H9 (cell line): ENCODE results near the gene OSTF1. TPM values are rescaled to one million over a fixed set of nuclear protein-coding genes. Genes with fewer than 3 reads are reported as not detected.

Experiments
- DNase-seq: peaks from one replicate; pipeline ENCODE4 v3.0.0-alpha.2; 2017
- H2AFZ ChIP-seq: one replicate; pipeline ENCODE4 v1.6.1; 2013; ENCODE audit warnings: mild to moderate bottlenecking, low read length, control low read depth, moderate library complexity
- H2AK5ac ChIP-seq: 2 replicates; pipeline ENCODE4 v1.6.1; 2013; ENCODE audit warnings: low read length, control low read depth, mixed read lengths; ENCODE audit not compliant: insufficient read length
- H2BK120ac ChIP-seq: one replicate; pipeline ENCODE4 v1.6.1; 2013; ENCODE audit warnings: low read depth, mild to moderate bottlenecking, low read length, control low read depth, inconsistent platforms; ENCODE audit not compliant: poor library complexity, severe bottlenecking
- H2BK12ac ChIP-seq: 2 replicates; pipeline ENCODE4 v1.6.1; 2013; ENCODE audit warnings: low read length, control low read depth, mixed read lengths, low read depth; ENCODE audit not compliant: insufficient read length
- H2BK15ac ChIP-seq: 2 replicates; pipeline ENCODE4 v1.6.1; 2013; ENCODE audit warnings: low read depth, low read length, control low read depth
- H2BK20ac ChIP-seq: one replicate; pipeline ENCODE4 v1.6.1; 2013; ENCODE audit warnings: low read depth, mild to moderate bottlenecking, low read length, control low read depth, inconsistent platforms; ENCODE audit not compliant: poor library complexity, severe bottlenecking
- H2BK5ac ChIP-seq: 2 replicates; pipeline ENCODE4 v1.6.1; 2013; ENCODE audit warnings: low read length, control low read depth, mixed read lengths; ENCODE audit not compliant: insufficient read length
- H3K14ac ChIP-seq: 2 replicates; pipeline ENCODE4 v1.6.1; 2013; ENCODE audit warnings: low read length, control low read depth; ENCODE audit not compliant: insufficient read depth
- H3K18ac ChIP-seq: 2 replicates; pipeline ENCODE4 v1.6.1; 2013; ENCODE audit warnings: low read depth, mild to moderate bottlenecking, mixed read lengths, low read length, control low read depth; ENCODE audit not compliant: insufficient read length
- H3K23ac ChIP-seq: 2 replicates; pipeline ENCODE4 v1.6.1; 2013; ENCODE audit warnings: low read length, control low read depth, mixed read lengths, low read depth; ENCODE audit not compliant: insufficient read length
- H3K23me2 ChIP-seq: 2 replicates; pipeline ENCODE4 v1.6.1; 2013; ENCODE audit warnings: low read depth, mild to moderate bottlenecking, mixed read lengths, low read length, control low read depth; ENCODE audit not compliant: insufficient read length, poor library complexity, severe bottlenecking
- H3K27ac ChIP-seq: 2 replicates; pipeline ENCODE4 v1.5.1; 2013; ENCODE audit warnings: low read length, control low read depth, mixed read lengths, low read depth; ENCODE audit not compliant: insufficient read length
- H3K27me3 ChIP-seq: 2 replicates; pipeline ENCODE4 v1.6.1; 2013; ENCODE audit warnings: low read length, control low read depth, inconsistent platforms; ENCODE audit not compliant: insufficient read depth
- H3K4ac ChIP-seq: 2 replicates; pipeline ENCODE4 v1.6.1; 2013; ENCODE audit warnings: low read depth, mild to moderate bottlenecking, control low read depth, inconsistent platforms, low read length, moderate library complexity
- H3K4me1 ChIP-seq: 2 replicates; pipeline ENCODE4 v1.6.1; 2013; ENCODE audit warnings: low read length, control low read depth, inconsistent platforms; ENCODE audit not compliant: insufficient read depth
- H3K4me2 ChIP-seq: 2 replicates; pipeline ENCODE4 v1.6.1; 2013; ENCODE audit warnings: low read length, control low read depth, mixed read lengths; ENCODE audit not compliant: insufficient read length, insufficient read depth
- H3K56ac ChIP-seq: 2 replicates; pipeline ENCODE4 v1.6.1; 2013; ENCODE audit warnings: low read depth, mild to moderate bottlenecking, mixed read lengths, low read length, control low read depth; ENCODE audit not compliant: insufficient read length
- H3K79me1 ChIP-seq: 2 replicates; pipeline ENCODE4 v1.6.1; 2013; ENCODE audit warnings: low read depth, mild to moderate bottlenecking, moderate library complexity, low read length, control low read depth, inconsistent platforms; ENCODE audit not compliant: insufficient read depth, poor library complexity, severe bottlenecking
- H3K79me2 ChIP-seq: 2 replicates; pipeline ENCODE4 v1.6.1; 2013; ENCODE audit warnings: low read length, control low read depth, inconsistent platforms; ENCODE audit not compliant: insufficient read depth
- H3K9ac ChIP-seq: 2 replicates; pipeline ENCODE4 v1.6.1; 2013; ENCODE audit warnings: low read length, control low read depth, mixed read lengths; ENCODE audit not compliant: insufficient read length; ENCODE audit errors: extremely low read depth
- H3K9me3 ChIP-seq: one replicate; pipeline ENCODE4 v1.6.1; 2013; ENCODE audit warnings: low read depth, low read length, inconsistent platforms; ENCODE audit not compliant: control insufficient read depth
- H3T11ph ChIP-seq: one replicate; pipeline ENCODE4 v1.6.1; 2013; ENCODE audit warnings: mild to moderate bottlenecking, low read length, control low read depth, inconsistent platforms
- H4K20me1 ChIP-seq: one replicate; pipeline ENCODE4 v1.6.1; 2013; ENCODE audit not compliant: control insufficient read depth, insufficient read length, insufficient read depth
- H4K5ac ChIP-seq: 2 replicates; pipeline ENCODE4 v1.6.1; 2013; ENCODE audit warnings: low read depth, mild to moderate bottlenecking, mixed read lengths, low read length, control low read depth; ENCODE audit not compliant: insufficient read length
- H4K8ac ChIP-seq: replicated peaks from 2 replicates; pipeline ENCODE4 v1.6.1; 2013; ENCODE audit warnings: low read length, control low read depth, mixed read lengths, low read depth; ENCODE audit not compliant: insufficient read length
- H4K91ac ChIP-seq: 2 replicates; pipeline ENCODE4 v1.6.1; 2013; ENCODE audit warnings: low read depth, mild to moderate bottlenecking, moderate library complexity, mixed read lengths, low read length, control low read depth; ENCODE audit not compliant: insufficient read length
- H3K27ac Mint-ChIP-seq, 3 experiments: 2 replicates in 2 of 3; 3 replicates in 1 of 3; pipeline ENCODE4 v1.8.0; 2020 to 2021; ENCODE audit warnings: mixed read lengths in 3 of 3, mild to moderate bottlenecking in 1 of 3, moderate library complexity in 1 of 3
- H3K27me3 Mint-ChIP-seq: 2 replicates; pipeline ENCODE4 v1.8.0; 2021; ENCODE audit warnings: low read depth, mild to moderate bottlenecking, moderate library complexity, mixed read lengths
- H3K36me3 Mint-ChIP-seq, 3 experiments: 2 replicates in 2 of 3; 3 replicates in 1 of 3; pipeline ENCODE4 v1.8.0; 2020 to 2021; ENCODE audit warnings: low read depth in 3 of 3, mixed read lengths in 3 of 3; ENCODE audit not compliant: insufficient read depth in 1 of 3
- H3K4me1 Mint-ChIP-seq, 2 experiments: 2 replicates each; pipeline ENCODE4 v1.8.0; 2020; ENCODE audit warnings: mixed read lengths in 2 of 2
- H3K4me3 Mint-ChIP-seq, 2 experiments: 2 replicates in 1 of 2; 3 replicates in 1 of 2; pipeline ENCODE4 v1.8.0; 2020 to 2021; ENCODE audit warnings: mild to moderate bottlenecking in 2 of 2, mixed read lengths in 2 of 2, moderate library complexity in 1 of 2
- H3K9me3 Mint-ChIP-seq, 2 experiments: 2 replicates in 1 of 2; 3 replicates in 1 of 2; pipeline ENCODE4 v1.8.0; 2020; ENCODE audit warnings: mild to moderate bottlenecking in 2 of 2, mixed read lengths in 2 of 2, moderate library complexity in 1 of 2
- WGBS: extraction: QIAGEN DNeasy Blood & Tissue Kit; methylation state at CpG from one replicate; pipeline ENCODE4 v1.1.7; 2013; ENCODE audit warnings: missing lambda C conversion rate, low lambda C conversion rate, mixed read lengths; ENCODE audit not compliant: insufficient read length; ENCODE audit errors: extremely low coverage; 5-methylcytosine and 5-hydroxymethylcytosine counted together
- total RNA-seq: library from RNA; stranded (reverse); gene quantifications from 2 replicates; pipeline ENCODE4 v1.2.1, GENCODE V29; 2021
- TF ChIP-seq, protein P1 (sequence below): fragments of 200-600 bp; sonication (generic); conservative IDR thresholded peaks from 3 replicates; pipeline ENCODE4 v1.8.0; 2021; ENCODE audit warnings: antibody characterized with exemption, mild to moderate bottlenecking

Gene OSTF1
- total RNA-seq, 1 experiment from 2014 or later = 16.1 TPM

DNA sequence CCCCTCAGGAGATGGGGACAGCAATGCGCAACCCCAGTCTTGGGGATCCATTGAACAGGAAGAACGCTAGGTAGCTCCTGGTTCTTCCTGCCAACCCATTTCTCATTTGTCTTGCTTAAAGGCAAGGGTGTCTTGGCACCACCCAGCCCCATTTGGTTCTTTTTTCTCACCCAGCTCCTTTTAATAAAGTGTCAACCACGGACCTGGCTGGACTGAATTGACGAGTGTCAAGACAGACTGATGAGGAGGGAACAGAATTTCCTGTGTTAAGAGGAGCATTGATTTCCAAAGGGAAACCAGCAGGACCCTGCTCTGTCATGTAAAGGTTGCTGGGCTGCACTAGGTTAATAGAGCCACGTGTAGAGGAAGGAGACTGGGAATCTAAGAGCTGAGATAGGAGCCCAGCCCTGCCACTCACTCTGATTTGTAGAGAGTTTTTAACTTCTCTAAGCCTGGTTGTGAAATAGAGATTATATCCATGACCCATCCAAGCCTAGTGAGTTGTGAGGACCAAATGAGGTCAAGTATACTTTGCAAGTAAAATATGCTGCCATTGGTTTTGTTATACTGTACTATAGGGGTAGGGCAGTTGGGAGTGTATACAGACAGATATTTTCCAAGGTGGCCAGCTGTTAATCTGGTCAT, 33.7 kb downstream of the OSTF1 start:
- Histone ChIP-seq H3K27ac (no peak overlapping the region), H2BK20ac (no peak overlapping the region), H2BK15ac (no peak overlapping the region), H3K9ac (no peak overlapping the region), H3K79me1 (no peaks in the 10 kb centered on the region), H2AFZ (no peak overlapping the region), H2AK5ac (no peak overlapping the region), H3K56ac (no peak overlapping the region), H2BK120ac (no peak overlapping the region), H3T11ph (no peak overlapping the region), H3K14ac (no peak overlapping the region), H4K91ac (no peak overlapping the region), H3K4ac (no peak overlapping the region), H2BK5ac (no peak overlapping the region), H4K5ac (no peak overlapping the region), H3K23me2 (no peaks in the 10 kb centered on the region), H2BK12ac (no peak overlapping the region), H3K23ac (no peak overlapping the region), H3K4me1 (peaks cover 9% of the 10 kb centered on the region; the same call in 1 of the 2 replicates), H3K79me2 (no peaks in the 10 kb centered on the region), H4K8ac (no peak overlapping the region), H3K27me3 (no peaks in the 10 kb centered on the region), H3K9me3 (no peaks in the 10 kb centered on the region), H4K20me1 (no peaks in the 10 kb centered on the region), H3K4me2 (no peak overlapping the region), H3K18ac (no peak overlapping the region)
- Mint-ChIP-seq H3K4me1 (peaks cover 11% of the 10 kb centered on the region in 2 experiments), H3K9me3 (no peaks in the 10 kb centered on the region), H3K27ac (no peak overlapping the region), H3K36me3 (peaks cover 7 to 14% (median 8%) of the 10 kb centered on the region in 3 experiments; a peak in 6 of 7 replicates), H3K4me3 (no peak overlapping the region), H3K27me3 (no peaks in the 10 kb centered on the region)
- peak; percentile 45 for DNase-seq
- no CpG with 5 or more reads among the region's 5 CpGs for WGBS
- TF ChIP-seq, protein P1, sequence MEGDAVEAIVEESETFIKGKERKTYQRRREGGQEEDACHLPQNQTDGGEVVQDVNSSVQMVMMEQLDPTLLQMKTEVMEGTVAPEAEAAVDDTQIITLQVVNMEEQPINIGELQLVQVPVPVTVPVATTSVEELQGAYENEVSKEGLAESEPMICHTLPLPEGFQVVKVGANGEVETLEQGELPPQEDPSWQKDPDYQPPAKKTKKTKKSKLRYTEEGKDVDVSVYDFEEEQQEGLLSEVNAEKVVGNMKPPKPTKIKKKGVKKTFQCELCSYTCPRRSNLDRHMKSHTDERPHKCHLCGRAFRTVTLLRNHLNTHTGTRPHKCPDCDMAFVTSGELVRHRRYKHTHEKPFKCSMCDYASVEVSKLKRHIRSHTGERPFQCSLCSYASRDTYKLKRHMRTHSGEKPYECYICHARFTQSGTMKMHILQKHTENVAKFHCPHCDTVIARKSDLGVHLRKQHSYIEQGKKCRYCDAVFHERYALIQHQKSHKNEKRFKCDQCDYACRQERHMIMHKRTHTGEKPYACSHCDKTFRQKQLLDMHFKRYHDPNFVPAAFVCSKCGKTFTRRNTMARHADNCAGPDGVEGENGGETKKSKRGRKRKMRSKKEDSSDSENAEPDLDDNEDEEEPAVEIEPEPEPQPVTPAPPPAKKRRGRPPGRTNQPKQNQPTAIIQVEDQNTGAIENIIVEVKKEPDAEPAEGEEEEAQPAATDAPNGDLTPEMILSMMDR = no peak
